Stimulated activated CD4-positive, alpha-beta T cell treated with anti-CD3 and anti-CD28 coated beads, Interleukin-15, amount 100 ng/mL, for 48 hours (primary cell): ENCODE measurements around the gene GPR143.

Source experiments
- DNase-seq, 2 donors: peaks; one replicate each; pipeline ENCODE4 v3.0.0-alpha.2; 2020; ENCODE audit warnings: low read depth in 2 of 2

The GPR143 gene

GRCh38 chrX:9708086-9708485 is 57.6 kb downstream of the GPR143 start:
- no peak for DNase-seq

GRCh38 chrX:9707306-9708033 is 58.2 kb downstream of the GPR143 start:
- no peak for DNase-seq

- no peak for DNase-seq
Measured at GRCh38 chrX:9706421-9706820, 59.2 kb downstream of the GPR143 start.

GRCh38 chrX:9704876-9705465 is 60.7 kb downstream of the GPR143 start:
- no peak for DNase-seq

GRCh38 chrX:9703406-9703805 is 62.2 kb downstream of the GPR143 start:
- DNase-seq: no peak

GRCh38 chrX:9701790-9702189 is 63.9 kb downstream of the GPR143 start:
- no peak for DNase-seq

- no peak for DNase-seq
Measured at GRCh38 chrX:9700555-9700954, 65.1 kb downstream of the GPR143 start.

GRCh38 chrX:9698576-9698975 is 67.1 kb downstream of the GPR143 start:
- DNase-seq: no peak

GRCh38 chrX:9693307-9694001 is 72.2 kb downstream of the GPR143 start:
- DNase-seq: no peak

- DNase-seq: no peak
Measured at GRCh38 chrX:9690046-9690445, 75.6 kb downstream of the GPR143 start.

GRCh38 chrX:9688833-9689232 is 76.8 kb downstream of the GPR143 start:
- DNase-seq: no peak

- no peak for DNase-seq
Measured at GRCh38 chrX:9687899-9688298, 77.7 kb downstream of the GPR143 start.

GRCh38 chrX:9683350-9683749 is 82.3 kb downstream of the GPR143 start:
- no peak for DNase-seq

- DNase-seq: no peak
Measured at GRCh38 chrX:9682861-9683260, 82.8 kb downstream of the GPR143 start.

GRCh38 chrX:9682456-9682855 is 83.2 kb downstream of the GPR143 start:
- no peak for DNase-seq

- DNase-seq: no peak
Measured at GRCh38 chrX:9681422-9681821, 84.2 kb downstream of the GPR143 start.

- DNase-seq: no peak
Measured at GRCh38 chrX:9681011-9681410, 84.6 kb downstream of the GPR143 start.

- no peak for DNase-seq
Measured at GRCh38 chrX:9678215-9678965, 87.3 kb downstream of the GPR143 start.

- DNase-seq: peak; percentile 1 to 10
Measured at GRCh38 chrX:9677098-9677739, 88.4 kb downstream of the GPR143 start.

GRCh38 chrX:9676738-9677097 is 88.9 kb downstream of the GPR143 start:
- DNase-seq: no peak

GRCh38 chrX:9676306-9676705 is 89.3 kb downstream of the GPR143 start:
- DNase-seq: no peak
